Measurements from ENCODE around the gene MAG.

DNA sequence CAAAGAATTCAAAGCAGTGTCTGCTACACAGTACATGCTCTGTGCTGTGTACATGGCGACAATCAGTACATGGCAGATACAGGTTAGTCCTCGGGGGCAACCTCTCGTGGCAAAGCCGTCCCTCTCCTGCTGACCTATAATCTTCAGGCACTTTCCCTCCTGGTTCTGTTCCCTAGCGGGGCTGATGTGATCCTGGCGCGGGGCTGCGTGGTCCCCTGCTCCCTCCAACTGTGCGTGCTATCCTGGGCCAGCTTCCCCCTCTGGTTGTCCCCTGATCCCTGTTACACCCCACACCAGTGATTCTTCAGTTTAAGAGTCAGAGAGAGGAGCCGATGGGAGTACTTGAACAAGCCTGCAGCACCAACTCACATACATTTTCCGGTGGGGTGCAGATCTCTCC lies 12.1 kb downstream of the MAG start:
- TF ChIP-seq, protein P1, sequence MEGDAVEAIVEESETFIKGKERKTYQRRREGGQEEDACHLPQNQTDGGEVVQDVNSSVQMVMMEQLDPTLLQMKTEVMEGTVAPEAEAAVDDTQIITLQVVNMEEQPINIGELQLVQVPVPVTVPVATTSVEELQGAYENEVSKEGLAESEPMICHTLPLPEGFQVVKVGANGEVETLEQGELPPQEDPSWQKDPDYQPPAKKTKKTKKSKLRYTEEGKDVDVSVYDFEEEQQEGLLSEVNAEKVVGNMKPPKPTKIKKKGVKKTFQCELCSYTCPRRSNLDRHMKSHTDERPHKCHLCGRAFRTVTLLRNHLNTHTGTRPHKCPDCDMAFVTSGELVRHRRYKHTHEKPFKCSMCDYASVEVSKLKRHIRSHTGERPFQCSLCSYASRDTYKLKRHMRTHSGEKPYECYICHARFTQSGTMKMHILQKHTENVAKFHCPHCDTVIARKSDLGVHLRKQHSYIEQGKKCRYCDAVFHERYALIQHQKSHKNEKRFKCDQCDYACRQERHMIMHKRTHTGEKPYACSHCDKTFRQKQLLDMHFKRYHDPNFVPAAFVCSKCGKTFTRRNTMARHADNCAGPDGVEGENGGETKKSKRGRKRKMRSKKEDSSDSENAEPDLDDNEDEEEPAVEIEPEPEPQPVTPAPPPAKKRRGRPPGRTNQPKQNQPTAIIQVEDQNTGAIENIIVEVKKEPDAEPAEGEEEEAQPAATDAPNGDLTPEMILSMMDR (IDR thresholded peaks at IDR 0.05) = no peak
- no peak for TF ChIP-seq POLR2A (IDR thresholded peaks at IDR 0.05)

Measured in thyroid gland (tissue), 4 donors.